ENCODE measurements around the gene TNFAIP6. TPM values are rescaled to one million over a fixed set of nuclear protein-coding genes. Genes with fewer than 3 reads are reported as not detected.
"Not testable (repeated sequence)": the region's sequence is repeated elsewhere in the genome, so short reads cannot be mapped to it uniquely, and the experiment has no call there.

The TNFAIP6 gene
- total RNA-seq, 1 donor from 2014 or later, result 0.40 TPM

DNA sequence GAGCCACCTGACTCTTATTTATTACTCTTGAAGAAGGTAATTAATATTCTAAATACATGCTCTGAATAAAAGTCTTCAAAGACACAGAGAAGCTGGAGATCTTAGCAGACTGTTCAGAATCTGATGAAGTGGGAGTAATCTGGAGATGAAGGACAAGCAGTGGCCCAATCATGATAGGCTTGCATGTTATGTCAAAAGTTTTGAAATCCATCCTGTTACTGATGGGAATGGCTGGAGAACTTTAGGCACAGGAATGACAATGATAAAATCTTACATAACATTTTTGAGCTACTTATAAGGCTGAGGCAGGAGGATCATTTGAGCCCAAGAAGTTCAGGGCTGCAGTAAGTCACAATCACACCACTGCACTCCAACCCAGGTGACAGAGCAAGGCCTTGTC, 49.9 kb downstream of the TNFAIP6 start:
- H3K27me3 Mint-ChIP-seq (ENCODE audit: low read depth), result no peaks in the 10 kb centered on the region
- peaks cover 3% of the 10 kb centered on the region for H3K9me3 Mint-ChIP-seq
- no peak for DNase-seq (ENCODE audit: low read depth, low spot score)
- TF ChIP-seq, protein P1, sequence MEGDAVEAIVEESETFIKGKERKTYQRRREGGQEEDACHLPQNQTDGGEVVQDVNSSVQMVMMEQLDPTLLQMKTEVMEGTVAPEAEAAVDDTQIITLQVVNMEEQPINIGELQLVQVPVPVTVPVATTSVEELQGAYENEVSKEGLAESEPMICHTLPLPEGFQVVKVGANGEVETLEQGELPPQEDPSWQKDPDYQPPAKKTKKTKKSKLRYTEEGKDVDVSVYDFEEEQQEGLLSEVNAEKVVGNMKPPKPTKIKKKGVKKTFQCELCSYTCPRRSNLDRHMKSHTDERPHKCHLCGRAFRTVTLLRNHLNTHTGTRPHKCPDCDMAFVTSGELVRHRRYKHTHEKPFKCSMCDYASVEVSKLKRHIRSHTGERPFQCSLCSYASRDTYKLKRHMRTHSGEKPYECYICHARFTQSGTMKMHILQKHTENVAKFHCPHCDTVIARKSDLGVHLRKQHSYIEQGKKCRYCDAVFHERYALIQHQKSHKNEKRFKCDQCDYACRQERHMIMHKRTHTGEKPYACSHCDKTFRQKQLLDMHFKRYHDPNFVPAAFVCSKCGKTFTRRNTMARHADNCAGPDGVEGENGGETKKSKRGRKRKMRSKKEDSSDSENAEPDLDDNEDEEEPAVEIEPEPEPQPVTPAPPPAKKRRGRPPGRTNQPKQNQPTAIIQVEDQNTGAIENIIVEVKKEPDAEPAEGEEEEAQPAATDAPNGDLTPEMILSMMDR (conservative IDR thresholded peaks at IDR 0.05), result no peak
- H3K36me3 Mint-ChIP-seq (ENCODE audit: low read depth), result peaks cover 4% of the 10 kb centered on the region
- H3K4me3 Mint-ChIP-seq, result peak overlapping the region; percentile 42
- H3K4me1 Mint-ChIP-seq, result peaks cover 22% of the 10 kb centered on the region
- H3K27ac Mint-ChIP-seq (ENCODE audit: unreplicated experiment), result no peak overlapping the region

DNA sequence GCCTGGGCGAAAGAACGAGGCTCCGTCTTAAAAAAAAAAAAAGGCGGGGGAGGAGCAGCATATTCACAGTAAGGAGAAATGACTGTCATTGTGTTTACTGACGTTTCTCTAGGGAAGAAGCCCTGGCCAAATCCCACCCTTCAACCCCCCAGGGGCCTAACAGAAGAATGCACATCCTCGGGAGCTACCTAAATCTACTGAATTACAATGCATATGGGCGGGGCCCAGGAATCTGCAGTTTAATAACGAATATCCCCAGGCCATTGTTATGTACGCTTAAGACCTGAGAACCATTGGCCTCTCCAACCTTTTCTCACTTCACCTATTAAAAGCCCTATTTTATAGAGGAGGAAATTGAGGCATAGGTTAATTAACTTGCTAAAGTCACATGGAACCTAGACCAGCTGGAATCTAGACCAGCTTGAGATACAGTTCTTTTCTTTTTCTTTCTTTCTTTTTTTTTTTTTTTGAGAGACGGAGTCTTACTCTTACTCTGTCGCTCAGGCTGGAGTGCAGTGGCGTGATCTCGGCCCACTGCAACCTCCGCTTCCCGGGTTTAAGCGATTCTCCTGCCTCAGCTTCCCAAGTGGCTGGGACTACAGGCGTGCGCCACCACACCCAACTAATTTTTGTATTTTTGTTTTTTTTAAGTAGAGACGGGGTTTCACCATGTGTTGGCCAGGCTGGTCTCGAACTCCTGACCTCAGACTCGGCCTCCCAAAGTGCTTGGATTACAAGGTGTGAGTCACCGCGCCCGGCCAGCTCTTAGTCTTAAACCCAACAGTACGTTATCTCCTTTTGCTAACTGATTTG, 51.6 kb downstream of the TNFAIP6 start:
- Mint-ChIP-seq H3K36me3 (ENCODE audit: low read depth) (peaks cover 7% of the 10 kb centered on the region), H3K27me3 (ENCODE audit: low read depth) (no peaks in the 10 kb centered on the region), H3K27ac (ENCODE audit: unreplicated experiment) (peak overlapping the region; percentile 100), H3K4me3 (peak overlapping the region; percentile 99), H3K9me3 (peaks cover 3% of the 10 kb centered on the region), H3K4me1 (peaks cover 22% of the 10 kb centered on the region)
- TF ChIP-seq, protein P1 (conservative IDR thresholded peaks at IDR 0.05), result no peak
- DNase-seq (ENCODE audit: low read depth, low spot score), result no peak

DNA sequence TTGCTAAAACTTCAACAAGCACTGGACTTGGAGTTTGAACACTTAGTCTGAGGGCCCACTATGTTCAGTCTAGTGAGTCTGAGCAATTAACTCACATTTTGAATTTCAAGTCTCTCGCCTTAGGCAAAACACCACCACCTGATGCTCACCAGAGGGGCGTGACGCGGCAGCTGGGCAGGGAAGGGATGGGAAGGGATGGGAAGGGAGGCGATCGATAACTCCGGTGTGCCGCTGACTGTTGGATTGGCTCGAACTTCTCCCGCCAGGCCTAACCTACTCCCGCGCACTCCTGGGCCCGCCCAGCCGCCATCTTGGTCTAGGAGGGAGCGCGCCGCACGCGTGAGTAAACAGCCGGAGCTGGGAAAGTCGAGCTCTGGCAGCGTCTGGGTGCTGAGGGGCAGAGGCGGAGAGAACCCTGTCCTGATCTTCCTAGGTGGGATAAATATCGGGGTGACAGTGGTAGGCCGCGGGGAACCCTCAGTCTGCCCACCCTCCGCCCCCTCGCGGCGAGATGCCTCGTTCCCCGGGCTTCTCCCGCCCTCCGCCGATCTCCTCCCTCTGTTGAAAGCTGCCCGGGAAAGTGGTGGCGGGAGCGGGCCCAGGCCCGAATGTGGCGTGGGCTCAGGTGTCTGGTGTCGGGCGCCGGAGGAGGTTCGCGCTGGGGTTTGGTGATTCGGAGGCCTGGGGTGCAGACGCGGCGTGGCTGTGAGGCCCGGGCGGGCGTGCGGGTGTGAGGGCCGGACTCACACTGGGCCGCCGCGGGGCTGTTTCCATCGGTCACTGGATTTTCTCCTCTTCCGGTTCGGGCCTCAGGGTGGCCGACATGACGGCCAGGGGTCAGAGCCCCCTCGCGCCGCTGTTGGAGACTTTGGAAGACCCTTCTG, 52.5 kb downstream of the TNFAIP6 start, which contains the start of gene RIF1:
Gene RIF1, plus strand, starts transcription at position 302 of the 884 bp plus-strand sequence. Its CDS starts 522 bp downstream, at position 824.
- TF ChIP-seq, protein P1 (conservative IDR thresholded peaks at IDR 0.05), result peak; percentile 79
- DNase-seq (ENCODE audit: low read depth, low spot score), result peak; percentile 78
- Mint-ChIP-seq H3K27me3 (ENCODE audit: low read depth) (no peaks in the 10 kb centered on the region), H3K27ac (ENCODE audit: unreplicated experiment) (peak within 1 kb of the TSS; percentile 100), H3K4me1 (peaks cover 22% of the 10 kb centered on the region), H3K36me3 (ENCODE audit: low read depth) (peaks cover 7% of the 10 kb centered on the region), H3K4me3 (peak within 1 kb of the TSS; percentile 99), H3K9me3 (peaks cover 3% of the 10 kb centered on the region)

DNA sequence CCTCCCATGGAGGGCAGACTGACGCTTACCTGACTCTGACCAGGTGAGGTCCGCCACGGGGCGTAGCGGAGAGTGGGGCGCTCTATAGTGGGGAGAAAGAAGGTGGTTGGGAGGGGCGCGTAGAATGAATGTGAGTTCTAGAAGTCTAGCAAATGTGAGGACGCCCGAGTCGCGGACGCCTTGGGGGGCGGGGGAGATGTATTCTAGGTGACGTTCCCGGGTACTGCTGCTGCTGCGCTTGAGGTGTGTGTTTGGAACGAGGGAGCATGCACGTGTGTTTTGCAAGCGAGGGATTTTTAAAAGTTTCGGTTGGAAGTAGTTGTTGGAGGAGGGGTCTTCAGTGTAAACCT, 53.1 kb downstream of the TNFAIP6 start:
- Mint-ChIP-seq H3K27me3 (ENCODE audit: low read depth) (no peaks in the 10 kb centered on the region), H3K4me3 (peak overlapping the region; percentile 99), H3K27ac (ENCODE audit: unreplicated experiment) (peak overlapping the region; percentile 100), H3K9me3 (peaks cover 3% of the 10 kb centered on the region), H3K36me3 (ENCODE audit: low read depth) (peaks cover 7% of the 10 kb centered on the region), H3K4me1 (peaks cover 22% of the 10 kb centered on the region)
- TF ChIP-seq, protein P1 (conservative IDR thresholded peaks at IDR 0.05), result no peak
- no peak for DNase-seq (ENCODE audit: low read depth, low spot score)

DNA sequence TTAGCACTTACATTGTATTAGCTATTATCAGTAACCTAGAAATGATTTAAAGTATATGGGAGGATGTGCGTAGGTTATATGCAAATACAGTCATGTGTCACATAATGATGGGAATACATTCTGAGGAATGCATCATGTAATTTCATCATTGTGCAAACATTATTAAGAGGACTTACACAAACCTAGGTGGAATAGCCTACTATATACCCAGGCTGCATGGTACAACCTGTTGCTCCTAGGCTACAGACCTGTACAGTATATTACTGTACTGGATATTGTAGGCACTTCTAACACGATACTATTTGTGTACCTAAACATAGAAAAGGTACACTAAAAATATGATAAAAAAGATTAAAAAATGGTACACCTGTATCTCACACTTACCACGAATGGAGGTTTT, 60.3 kb downstream of the TNFAIP6 start:
- TF ChIP-seq, protein P1 (conservative IDR thresholded peaks at IDR 0.05), result no peak
- Mint-ChIP-seq H3K4me3 (no peak overlapping the region), H3K4me1 (no peaks in the 10 kb centered on the region), H3K9me3 (no peaks in the 10 kb centered on the region), H3K27me3 (ENCODE audit: low read depth) (no peaks in the 10 kb centered on the region), H3K36me3 (ENCODE audit: low read depth) (peaks cover 12% of the 10 kb centered on the region), H3K27ac (ENCODE audit: unreplicated experiment) (no peak overlapping the region)
- DNase-seq (ENCODE audit: low read depth, low spot score), result no peak

DNA sequence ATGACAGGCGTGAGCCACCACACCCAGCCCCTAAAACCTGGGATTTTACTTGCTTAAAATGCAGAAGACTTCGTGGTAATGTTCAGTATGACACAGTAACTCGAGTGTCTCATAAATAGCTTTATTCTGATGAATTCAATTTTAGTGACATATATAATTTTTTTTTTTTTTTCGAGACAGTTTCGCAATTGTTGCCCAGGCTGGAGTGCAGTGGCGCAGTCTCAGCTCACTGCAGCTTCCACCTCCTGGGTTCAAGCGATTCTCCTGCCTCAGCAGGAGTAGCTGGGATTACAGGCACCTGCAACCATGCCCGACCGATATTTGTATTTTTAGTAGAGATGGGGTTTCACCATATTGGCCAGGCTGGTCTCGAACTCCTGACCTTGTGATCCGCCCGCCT, 64.3 kb downstream of the TNFAIP6 start:
- peaks cover 22% of the 10 kb centered on the region for H3K36me3 Mint-ChIP-seq (ENCODE audit: low read depth)
- H3K27me3 Mint-ChIP-seq (ENCODE audit: low read depth); H3K27ac Mint-ChIP-seq (ENCODE audit: unreplicated experiment); H3K4me1 Mint-ChIP-seq; H3K4me3 Mint-ChIP-seq; H3K9me3 Mint-ChIP-seq; DNase-seq (ENCODE audit: low read depth, low spot score): not testable (repeated sequence)

Data from neural crest cell (in vitro differentiated cells).